ENCODE data around the gene AIRE. TPM values are rescaled to one million over a fixed set of nuclear protein-coding genes. Genes with fewer than 3 reads are reported as not detected.

Gene AIRE
- total RNA-seq, 1 experiment from 2014 or later, result not detected

GRCh38 chr21:44306936-44307704 is 21.4 kb downstream of the AIRE start:
- Mint-ChIP-seq H3K4me3 (ENCODE audit: unreplicated experiment) (no peak overlapping the region), H3K27me3 (ENCODE audit: insufficient read depth, unreplicated experiment) (no peaks in the 10 kb centered on the region), H3K9me3 (ENCODE audit: unreplicated experiment) (no peaks in the 10 kb centered on the region), H3K4me1 (ENCODE audit: low read depth, unreplicated experiment) (peaks cover 16% of the 10 kb centered on the region), H3K27ac (ENCODE audit: unreplicated experiment) (peak overlapping the region; percentile 42), H3K36me3 (ENCODE audit: insufficient read depth, unreplicated experiment) (peaks cover 34% of the 10 kb centered on the region)
- H3K4me3 ChIP-seq (ENCODE audit: low read depth, low read length), result no peak overlapping the region
- no peaks in the 10 kb centered on the region for H3K27me3 ChIP-seq (replicated peaks; ENCODE audit: control insufficient read depth, insufficient read depth, low read length)
- H3K9me3 ChIP-seq, result no peaks in the 10 kb centered on the region
- H3K36me3 ChIP-seq (ENCODE audit: control insufficient read depth, insufficient read depth, low read length), result peaks cover 2% of the 10 kb centered on the region; the same call in 1 of the 2 replicates
- no peak for DNase-seq
- ChIA-PET CTCF (no interaction called here), POLR2A (no interaction called here)
- no TSS peak for BruUV-seq (replicated peaks)
- no peak for TF ChIP-seq CTCF (IDR thresholded peaks at IDR 0.05; ENCODE audit: insufficient read depth in 1 of 2, low read depth in 1 of 2, low read length in 1 of 2, severe bottlenecking in 1 of 2, unreplicated experiment in 1 of 2)
- H3K4me1 ChIP-seq, result peaks cover 20% of the 10 kb centered on the region
- intact Hi-C loops (cut with micrococcal nuclease; ENCODE audit: unreplicated experiment), result no loop called here

- Mint-ChIP-seq H3K27ac (ENCODE audit: unreplicated experiment) (no peak overlapping the region), H3K27me3 (ENCODE audit: insufficient read depth, unreplicated experiment) (no peaks in the 10 kb centered on the region), H3K9me3 (ENCODE audit: unreplicated experiment) (no peaks in the 10 kb centered on the region), H3K36me3 (ENCODE audit: insufficient read depth, unreplicated experiment) (peaks cover 44% of the 10 kb centered on the region), H3K4me1 (ENCODE audit: low read depth, unreplicated experiment) (no peaks in the 10 kb centered on the region), H3K4me3 (ENCODE audit: unreplicated experiment) (no peak overlapping the region)
- Histone ChIP-seq H3K36me3 (ENCODE audit: control insufficient read depth, insufficient read depth, low read length) (no peaks in the 10 kb centered on the region), H3K27me3 (replicated peaks; ENCODE audit: control insufficient read depth, insufficient read depth, low read length) (no peaks in the 10 kb centered on the region), H3K9me3 (no peaks in the 10 kb centered on the region), H3K4me3 (ENCODE audit: low read depth, low read length) (no peak overlapping the region), H3K4me1 (no peaks in the 10 kb centered on the region)
- intact Hi-C loops (cut with micrococcal nuclease; ENCODE audit: unreplicated experiment), result no loop called here
- BruUV-seq (replicated peaks), result no TSS peak
- ChIA-PET CTCF (no interaction called here), POLR2A (no interaction called here)
- no peak for DNase-seq
- no peak for TF ChIP-seq CTCF (IDR thresholded peaks at IDR 0.05; ENCODE audit: insufficient read depth in 1 of 2, low read depth in 1 of 2, low read length in 1 of 2, severe bottlenecking in 1 of 2, unreplicated experiment in 1 of 2)
Measured at GRCh38 chr21:44310628-44311507, 25.2 kb downstream of the AIRE start.

GRCh38 chr21:44312089-44312488 is 26.4 kb downstream of the AIRE start:
- no TSS peak for BruUV-seq (replicated peaks)
- Mint-ChIP-seq H3K4me3 (ENCODE audit: unreplicated experiment) (no peak overlapping the region), H3K27ac (ENCODE audit: unreplicated experiment) (no peak overlapping the region), H3K9me3 (ENCODE audit: unreplicated experiment) (no peaks in the 10 kb centered on the region), H3K4me1 (ENCODE audit: low read depth, unreplicated experiment) (no peaks in the 10 kb centered on the region), H3K27me3 (ENCODE audit: insufficient read depth, unreplicated experiment) (no peaks in the 10 kb centered on the region), H3K36me3 (ENCODE audit: insufficient read depth, unreplicated experiment) (peaks cover 37% of the 10 kb centered on the region)
- ChIA-PET POLR2A (no interaction called here), CTCF (no interaction called here)
- intact Hi-C loops (cut with micrococcal nuclease; ENCODE audit: unreplicated experiment), result no loop called here
- no peak for DNase-seq
- Histone ChIP-seq H3K36me3 (ENCODE audit: control insufficient read depth, insufficient read depth, low read length) (no peaks in the 10 kb centered on the region), H3K27me3 (replicated peaks; ENCODE audit: control insufficient read depth, insufficient read depth, low read length) (no peaks in the 10 kb centered on the region), H3K9me3 (no peaks in the 10 kb centered on the region), H3K4me1 (no peaks in the 10 kb centered on the region), H3K4me3 (ENCODE audit: low read depth, low read length) (no peak overlapping the region)
- TF ChIP-seq CTCF (IDR thresholded peaks at IDR 0.05; ENCODE audit: insufficient read depth in 1 of 2, low read depth in 1 of 2, low read length in 1 of 2, severe bottlenecking in 1 of 2, unreplicated experiment in 1 of 2), result no peak
